ENCODE data around the gene NKX3-2.

NKX3-2 gene

GRCh38 chr4:13496605-13497004 lies 47.7 kb downstream of the NKX3-2 start:
- no peak for DNase-seq

DNA sequence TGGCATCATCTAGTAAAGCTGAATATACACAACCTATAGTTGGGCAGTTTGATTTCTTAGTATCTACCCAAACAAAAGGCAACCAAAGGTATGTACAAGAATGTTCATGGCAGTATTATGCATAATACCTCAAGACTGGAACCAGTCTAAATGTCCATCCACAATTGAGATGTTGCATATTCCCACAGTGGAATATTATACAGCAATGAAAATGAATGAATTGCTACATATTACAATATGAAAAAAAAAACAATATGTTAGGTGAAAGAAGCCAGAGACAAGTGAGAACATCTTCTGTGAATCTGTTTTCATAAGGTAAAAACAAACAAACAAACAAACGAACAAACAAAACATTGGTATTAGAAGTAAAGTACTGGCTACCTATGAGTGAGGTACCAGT lies 48.6 kb downstream of the NKX3-2 start:
- no peak for DNase-seq

DNA sequence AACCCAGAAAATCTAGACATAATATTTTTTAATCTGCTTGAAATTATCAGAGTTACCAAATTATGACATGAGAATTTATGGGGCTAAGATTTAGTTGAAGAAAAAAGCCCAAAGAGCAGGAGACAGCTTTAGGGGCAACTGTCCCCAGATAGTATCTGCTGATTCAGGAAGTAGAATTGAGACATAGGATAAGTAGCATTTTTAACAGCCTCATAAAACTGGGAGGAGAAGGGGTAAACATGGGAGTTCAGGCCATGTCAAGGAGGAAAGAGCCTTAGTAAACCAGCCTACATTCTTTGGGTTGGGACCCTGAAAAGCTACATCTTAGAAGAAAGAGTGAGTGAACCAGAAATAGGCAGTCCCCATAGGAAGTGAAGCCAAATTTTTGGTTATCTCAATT lies 50.5 kb downstream of the NKX3-2 start:
- no peak for DNase-seq

GRCh38 chr4:13492747-13493146 lies 51.6 kb downstream of the NKX3-2 start:
- DNase-seq: no peak

Measured in activated naive CD4-positive, alpha-beta T cell treated with Interleukin-2 at 50 U/mL for 16 hours (primary cell).